OCI-LY3 (cell line): ENCODE measurements around the gene ANO10.

Experiments used
- H2AFZ ChIP-seq: fragments of 200-600, 300-600 bp; shearing (Covaris generic); 2 replicates; pipeline ENCODE4 v1.6.0; 2014; ENCODE audit warnings: antibody characterized with exemption, low read depth, low read length
- H3K27ac ChIP-seq: fragments of 200-600, 300-600 bp; sonication (generic); 2 replicates; pipeline ENCODE4 v1.5.1; 2014; ENCODE audit warnings: mild to moderate bottlenecking, low read length, moderate library complexity, mixed read lengths
- H3K27me3 ChIP-seq: fragments of 200-600, 300-600 bp; sonication (generic); 2 replicates; pipeline ENCODE4 v1.6.1; 2014; ENCODE audit warnings: low read depth, low read length, mixed read lengths
- H3K36me3 ChIP-seq: fragments of 200-600, 300-600 bp; sonication (generic); replicated peaks from 2 replicates; pipeline ENCODE3; 2014; ENCODE audit warnings: low read depth, low read length, mixed read lengths
- H3K4me1 ChIP-seq: fragments of 300-600, 200-600 bp; sonication (generic); 2 replicates; pipeline ENCODE4 v1.6.1; 2014; ENCODE audit warnings: low read length, mixed read lengths
- H3K4me2 ChIP-seq: fragments of 200-600, 300-600 bp; sonication (generic); 2 replicates; pipeline ENCODE4 v1.6.1; 2014; ENCODE audit warnings: low read length, mixed read lengths
- H3K4me3 ChIP-seq: fragments of 300-600, 200-600 bp; sonication (generic); 2 replicates; pipeline ENCODE4 v1.5.1; 2014; ENCODE audit warnings: antibody characterized with exemption, mild to moderate bottlenecking, low read length, moderate library complexity
- H3K79me2 ChIP-seq: fragments of 300-600, 200-600 bp; shearing (Covaris generic); 2 replicates; pipeline ENCODE4 v1.6.1; 2014; ENCODE audit warnings: mild to moderate bottlenecking, low read length, mixed read lengths
- H3K9ac ChIP-seq: fragments of 300-600, 200-600 bp; shearing (Covaris generic); 2 replicates; pipeline ENCODE4 v1.6.0; 2014; ENCODE audit warnings: mild to moderate bottlenecking, low read length, moderate library complexity
- H3K9me3 ChIP-seq: fragments of 200-600, 300-600 bp; shearing (Covaris generic); 2 replicates; pipeline ENCODE4 v1.6.1; 2014; ENCODE audit warnings: low read length, mixed read lengths; ENCODE audit not compliant: insufficient read depth
- H4K20me1 ChIP-seq: fragments of 200-600, 300-600 bp; sonication (generic); 2 replicates; pipeline ENCODE4 v1.6.1; 2016; ENCODE audit warnings: low read length, mixed read lengths; ENCODE audit not compliant: insufficient read depth
- EZH2phosphoT487 ChIP-seq: fragments of 200-600 bp; shearing (Covaris generic); IDR thresholded peaks from 2 replicates; pipeline ENCODE4 v1.6.1; 2018; ENCODE audit warnings: antibody characterized with exemption, mixed run types, low read depth
- TF ChIP-seq, protein P1 (sequence below): fragments of 200-600, 300-600 bp; sonication (generic); IDR thresholded peaks from 2 replicates; pipeline ENCODE4 v1.5.1; 2014; ENCODE audit warnings: antibody characterized with exemption, low read length, low read depth

ANO10 gene

DNA sequence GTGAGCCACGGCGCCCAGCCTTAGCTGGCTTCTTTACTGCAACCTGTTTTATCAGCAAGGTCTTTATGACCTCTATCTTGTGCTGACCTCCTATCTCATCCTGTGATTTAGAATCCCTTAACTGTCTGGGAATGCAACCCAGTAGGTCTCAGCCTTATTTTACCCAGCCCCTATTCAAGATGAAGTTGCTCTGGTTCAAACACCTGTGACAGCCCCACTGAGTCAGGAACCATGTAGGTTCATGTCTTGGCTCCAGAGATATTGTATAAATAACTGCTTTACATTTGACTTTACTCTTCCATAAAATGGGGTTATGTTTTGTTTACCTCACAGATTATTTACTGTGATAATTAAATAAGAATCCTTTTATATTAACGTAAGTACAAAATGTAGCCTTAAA is 27.1 kb upstream of the ANO10 start:
- Histone ChIP-seq H3K9ac (peak overlapping the region; percentile 35; the same call in 1 of the 2 replicates), H4K20me1 (no peaks in the 10 kb centered on the region), H2AFZ (peak overlapping the region; percentile 91), H3K9me3 (no peaks in the 10 kb centered on the region), H3K4me1 (peaks cover 9% of the 10 kb centered on the region; the same call in 1 of the 2 replicates), H3K79me2 (no peaks in the 10 kb centered on the region), H3K27ac (no peak overlapping the region), H3K4me2 (peak overlapping the region; percentile 89), H3K27me3 (peaks cover 9% of the 10 kb centered on the region), H3K36me3 (no peaks in the 10 kb centered on the region), H3K4me3 (peak overlapping the region; percentile 81)
- TF ChIP-seq, protein P1, sequence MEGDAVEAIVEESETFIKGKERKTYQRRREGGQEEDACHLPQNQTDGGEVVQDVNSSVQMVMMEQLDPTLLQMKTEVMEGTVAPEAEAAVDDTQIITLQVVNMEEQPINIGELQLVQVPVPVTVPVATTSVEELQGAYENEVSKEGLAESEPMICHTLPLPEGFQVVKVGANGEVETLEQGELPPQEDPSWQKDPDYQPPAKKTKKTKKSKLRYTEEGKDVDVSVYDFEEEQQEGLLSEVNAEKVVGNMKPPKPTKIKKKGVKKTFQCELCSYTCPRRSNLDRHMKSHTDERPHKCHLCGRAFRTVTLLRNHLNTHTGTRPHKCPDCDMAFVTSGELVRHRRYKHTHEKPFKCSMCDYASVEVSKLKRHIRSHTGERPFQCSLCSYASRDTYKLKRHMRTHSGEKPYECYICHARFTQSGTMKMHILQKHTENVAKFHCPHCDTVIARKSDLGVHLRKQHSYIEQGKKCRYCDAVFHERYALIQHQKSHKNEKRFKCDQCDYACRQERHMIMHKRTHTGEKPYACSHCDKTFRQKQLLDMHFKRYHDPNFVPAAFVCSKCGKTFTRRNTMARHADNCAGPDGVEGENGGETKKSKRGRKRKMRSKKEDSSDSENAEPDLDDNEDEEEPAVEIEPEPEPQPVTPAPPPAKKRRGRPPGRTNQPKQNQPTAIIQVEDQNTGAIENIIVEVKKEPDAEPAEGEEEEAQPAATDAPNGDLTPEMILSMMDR: no peak
- no peak for TF ChIP-seq EZH2phosphoT487

DNA sequence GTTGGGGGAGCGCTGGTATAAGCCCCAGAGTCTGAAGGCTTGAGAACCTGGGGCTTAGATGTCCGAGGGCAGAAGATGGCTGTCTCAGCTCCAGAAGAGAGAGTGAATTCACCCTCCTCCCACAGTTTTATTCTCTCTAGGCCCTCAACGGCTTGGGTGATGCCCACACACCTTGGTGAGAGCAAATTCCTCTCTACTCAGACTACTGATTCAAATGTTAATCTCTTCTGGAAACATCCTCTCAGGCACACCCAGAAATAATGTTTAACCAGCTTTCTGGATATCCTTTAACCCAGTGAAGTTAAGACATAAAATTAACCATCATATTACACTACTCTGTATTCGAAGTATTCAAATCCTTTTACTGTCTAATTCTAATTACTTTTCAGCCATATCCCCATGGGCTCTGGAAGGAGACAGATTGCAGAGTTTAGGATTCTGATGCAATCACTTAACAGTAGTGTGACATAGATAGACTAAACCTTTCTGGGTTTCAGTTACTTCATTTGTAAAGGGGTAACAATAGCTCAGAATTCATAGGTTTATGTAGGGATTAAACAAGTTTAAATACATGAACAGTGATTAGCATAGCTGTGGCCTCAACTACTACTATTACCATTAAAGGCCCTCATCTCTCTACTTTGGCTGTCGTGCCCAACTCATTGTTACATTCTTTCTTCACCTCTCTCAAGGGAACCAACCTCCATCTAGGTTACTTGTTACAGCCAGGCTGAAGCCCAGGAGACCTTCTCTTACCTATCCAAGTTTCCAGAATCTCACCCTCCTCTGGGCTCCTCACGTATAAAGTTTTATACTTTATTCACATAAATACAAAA is 25.7 kb upstream of the ANO10 start:
- Histone ChIP-seq H4K20me1 (no peaks in the 10 kb centered on the region), H3K79me2 (no peaks in the 10 kb centered on the region), H3K27ac (no peak overlapping the region), H3K9me3 (no peaks in the 10 kb centered on the region), H3K36me3 (no peaks in the 10 kb centered on the region), H3K4me1 (peaks cover 9% of the 10 kb centered on the region; the same call in 1 of the 2 replicates), H2AFZ (no peak overlapping the region), H3K4me3 (no peak overlapping the region), H3K27me3 (peaks cover 9% of the 10 kb centered on the region), H3K4me2 (no peak overlapping the region), H3K9ac (no peak overlapping the region)
- no peak for TF ChIP-seq EZH2phosphoT487
- TF ChIP-seq, protein P1: no peak

DNA sequence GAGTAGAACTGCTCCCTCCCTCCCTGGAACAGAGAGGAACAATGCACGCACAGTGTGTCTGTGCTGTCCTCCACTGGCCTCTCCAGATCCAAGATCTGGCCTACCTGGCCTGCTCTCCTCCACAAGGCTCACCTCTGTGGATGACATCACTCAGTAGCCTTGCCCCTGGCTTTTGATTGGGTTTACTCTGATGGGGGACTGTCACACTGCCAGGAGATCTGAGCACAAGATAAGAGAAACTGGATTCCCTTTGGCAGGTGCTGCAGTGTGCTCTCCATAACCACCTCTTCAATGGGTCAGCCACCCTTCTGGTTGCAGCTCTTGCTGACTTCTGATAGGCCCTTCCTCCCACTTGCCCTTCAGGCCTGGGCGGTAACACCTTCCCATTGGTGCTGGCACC is 22.6 kb upstream of the ANO10 start:
- Histone ChIP-seq H3K9me3 (no peaks in the 10 kb centered on the region), H3K4me1 (0 out of 2 replicates have a peak, but pooled peaks cover 2% of the 10 kb centered on the region), H3K36me3 (no peaks in the 10 kb centered on the region), H3K27me3 (no peaks in the 10 kb centered on the region), H2AFZ (no peak overlapping the region), H3K4me2 (no peak overlapping the region), H3K9ac (no peak overlapping the region), H4K20me1 (no peaks in the 10 kb centered on the region), H3K79me2 (no peaks in the 10 kb centered on the region), H3K4me3 (no peak overlapping the region), H3K27ac (no peak overlapping the region)
- no peak for TF ChIP-seq EZH2phosphoT487

DNA sequence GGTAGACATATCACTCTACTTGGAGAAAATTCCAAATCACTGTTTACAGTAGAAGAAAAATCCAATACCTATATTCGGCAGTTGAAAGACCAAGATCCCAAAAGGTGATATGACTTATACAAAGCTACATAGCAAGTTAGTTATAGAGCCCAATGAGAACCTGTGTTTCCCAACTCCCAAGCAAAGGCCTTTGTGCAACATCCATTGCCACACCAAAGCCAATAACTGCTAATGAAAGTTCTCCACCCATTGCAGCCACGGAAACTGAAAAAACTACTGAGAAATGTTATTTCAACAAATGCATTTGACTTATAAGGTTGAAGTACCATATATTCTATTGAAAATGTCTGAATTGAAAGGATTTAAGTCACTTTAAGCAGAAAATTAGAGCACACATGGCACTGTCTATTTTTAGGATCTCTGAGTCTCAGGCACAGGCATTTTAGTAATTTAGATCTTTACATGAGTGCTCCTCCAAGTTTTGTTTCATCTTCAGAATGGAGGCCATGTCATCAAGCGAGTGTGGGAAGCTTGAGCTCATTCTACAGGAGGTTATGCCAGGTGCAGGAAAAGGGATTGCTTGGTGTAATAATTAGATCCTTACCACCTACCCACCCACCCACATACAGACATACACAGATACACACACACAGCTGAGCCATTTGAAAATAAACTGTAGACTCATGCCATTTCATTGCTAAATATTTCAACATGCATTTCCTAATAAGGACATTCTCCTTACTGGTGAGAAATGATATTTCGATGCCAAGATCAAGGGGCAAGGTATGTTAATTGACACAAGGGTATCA is 19.7 kb upstream of the ANO10 start:
- Histone ChIP-seq H3K4me2 (no peak overlapping the region), H3K27me3 (no peaks in the 10 kb centered on the region), H3K27ac (no peak overlapping the region), H4K20me1 (no peaks in the 10 kb centered on the region), H2AFZ (no peak overlapping the region), H3K79me2 (no peaks in the 10 kb centered on the region), H3K4me1 (peaks cover 17% of the 10 kb centered on the region), H3K9me3 (no peaks in the 10 kb centered on the region), H3K9ac (no peak overlapping the region), H3K4me3 (no peak overlapping the region), H3K36me3 (no peaks in the 10 kb centered on the region)
- TF ChIP-seq, protein P1: no peak
- no peak for TF ChIP-seq EZH2phosphoT487
